A549 (cell line): ENCODE measurements around the gene PTPRD.

Source experiments
- CEBPB ChIP-seq, 2 experiments: fragments of >200 bp in 1 of 2; sonication (Bioruptor Twin) in 1 of 2; formaldehyde crosslinking in 1 of 2; IDR thresholded peaks; 2 replicates each; pipeline ENCODE4 v1.6.1; 2012 to 2016
- CTCF ChIP-seq: fragments of >200 bp; sonication (Bioruptor Twin); formaldehyde crosslinking; IDR thresholded peaks from 3 replicates; pipeline ENCODE4 v1.5.1; 2016
- EP300 ChIP-seq, 2 experiments: fragments of >200 bp; sonication (Bioruptor Twin); formaldehyde crosslinking; IDR thresholded peaks; 2 replicates in 1 of 2; 3 replicates in 1 of 2; pipeline ENCODE4 v1.6.1; 2016 to 2017
- MAZ ChIP-seq: fragments of 150-350 bp; IDR thresholded peaks from 2 replicates; pipeline ENCODE4 v1.6.1; 2014; ENCODE audit warnings: antibody characterized with exemption, low read depth, low read length, borderline replicate concordance
- NR3C1 ChIP-seq: fragments of >200 bp; sonication (Bioruptor Twin); formaldehyde crosslinking; IDR thresholded peaks from 3 replicates; pipeline ENCODE4 v1.6.1; 2017
- POLR2A ChIP-seq: IDR thresholded peaks from 2 replicates; pipeline ENCODE4 v1.6.1; 2012; ENCODE audit warnings: mild to moderate bottlenecking, low read length
- RFX5 ChIP-seq: fragments of 450-650 bp; IDR thresholded peaks from 2 replicates; pipeline ENCODE4 v1.7.1; 2014; ENCODE audit warnings: antibody characterized with exemption, mild to moderate bottlenecking, moderate library complexity

GRCh38 chr9:9819886-9820285 lies 792.9 kb downstream of the PTPRD start:
- TF ChIP-seq MAZ (no peak), CTCF (no peak), NR3C1 (no peak), EP300 (IDR thresholded peaks at IDR 0.05) (no peak), RFX5 (no peak), POLR2A (no peak), CEBPB (IDR thresholded peaks at IDR 0.05) (no peak)
